Measurements from ENCODE around the gene RSPH3. TPM values are rescaled to one million over a fixed set of nuclear protein-coding genes. Genes with fewer than 3 reads are reported as not detected.
"Not testable (repeated sequence)": the region's sequence is repeated elsewhere in the genome, so short reads cannot be mapped to it uniquely, and the experiment has no call there.

Gene RSPH3
- total and polyA plus RNA-seq, 4 experiments from 2014 or later = 0.66 to 3.7 (median 3.5) TPM

GRCh38 chr6:158991017-158991723 is 8.8 kb downstream of the RSPH3 start:
- ChIA-PET CTCF (ENCODE audit: partially characterized antibody) (interaction anchor here (0.6 kb wide), 1 partner anchor 134 kb away, joined by 3 read pairs; no protein-coding TSS in a partner anchor), POLR2A (ENCODE audit: partially characterized antibody) (no interaction called here)
- Mint-ChIP-seq H3K36me3 (peaks cover 5 to 18% of the 10 kb centered on the region in 2 donors), H3K4me1 (peaks cover 0 to 7% (median 2%) of the 10 kb centered on the region in 4 donors), H3K27me3 (no peaks in the 10 kb centered on the region), H3K9me3 (peaks cover 5 to 23% (median 8%) of the 10 kb centered on the region in 8 donors), H3K4me3 (no peak overlapping the region), H3K27ac (no peak overlapping the region)
- peaks cover 0 to 4% of the 10 kb centered on the region in 2 donors for H3K9me3 ChIP-seq (ENCODE audit: control insufficient read depth in 1 of 2, low read length in 2 of 2)
- no peak overlapping the region for H3K27ac ChIP-seq (ENCODE audit: low read depth, low read length)
- H3K36me3 ChIP-seq (ENCODE audit: insufficient read depth, low read length) = no peaks in the 10 kb centered on the region
- no peak overlapping the region for H3K4me3 ChIP-seq (ENCODE audit: low read length in 2 of 2)
- DNase-seq = no peak
- peaks cover 5% of the 10 kb centered on the region for H3K4me1 ChIP-seq (ENCODE audit: insufficient read depth, low read length)
- H3K27me3 ChIP-seq (ENCODE audit: insufficient read depth, low read length) = no peaks in the 10 kb centered on the region
- intact Hi-C loops (cut with micrococcal nuclease) = no loop called here

GRCh38 chr6:158989711-158990110 is 10.3 kb downstream of the RSPH3 start:
- H3K27me3 Mint-ChIP-seq; H3K27ac ChIP-seq (ENCODE audit: low read depth, low read length); CTCF ChIA-PET (ENCODE audit: partially characterized antibody); intact Hi-C loops (cut with micrococcal nuclease); H3K27me3 ChIP-seq (ENCODE audit: insufficient read depth, low read length); H3K4me1 ChIP-seq (ENCODE audit: insufficient read depth, low read length); H3K9me3 ChIP-seq (ENCODE audit: control insufficient read depth in 1 of 2, low read length in 2 of 2); H3K4me1 Mint-ChIP-seq; POLR2A ChIA-PET (ENCODE audit: partially characterized antibody); DNase-seq; H3K4me3 Mint-ChIP-seq; H3K27ac Mint-ChIP-seq; H3K4me3 ChIP-seq (ENCODE audit: low read length in 2 of 2); H3K36me3 ChIP-seq (ENCODE audit: insufficient read depth, low read length): not testable (repeated sequence)
- Mint-ChIP-seq H3K36me3 (peaks cover 5 to 18% of the 10 kb centered on the region in 2 donors), H3K9me3 (peaks cover 5 to 23% (median 8%) of the 10 kb centered on the region in 8 donors)

- no peak for DNase-seq
- Histone ChIP-seq H3K36me3 (ENCODE audit: insufficient read depth, low read length) (no peaks in the 10 kb centered on the region), H3K4me3 (ENCODE audit: low read length in 2 of 2) (no peak overlapping the region), H3K9me3 (ENCODE audit: control insufficient read depth in 1 of 2, low read length in 2 of 2) (peaks cover 0 to 4% of the 10 kb centered on the region in 2 donors), H3K27me3 (ENCODE audit: insufficient read depth, low read length) (no peaks in the 10 kb centered on the region), H3K27ac (ENCODE audit: low read depth, low read length) (no peak overlapping the region), H3K4me1 (ENCODE audit: insufficient read depth, low read length) (peaks cover 5% of the 10 kb centered on the region)
- CTCF ChIA-PET (ENCODE audit: partially characterized antibody) = no interaction called here
- POLR2A ChIA-PET (ENCODE audit: partially characterized antibody) = no interaction called here
- Mint-ChIP-seq H3K9me3 (peaks cover 5 to 23% (median 8%) of the 10 kb centered on the region in 8 donors), H3K4me3 (no peak overlapping the region), H3K27ac (no peak overlapping the region), H3K27me3 (no peaks in the 10 kb centered on the region), H3K4me1 (peaks cover 0 to 7% (median under 1%) of the 10 kb centered on the region in 4 donors), H3K36me3 (peaks cover 5 to 14% of the 10 kb centered on the region in 2 donors)
- intact Hi-C loops (cut with micrococcal nuclease) = no loop called here
Measured at GRCh38 chr6:158988477-158988876, 11.5 kb downstream of the RSPH3 start.

- Mint-ChIP-seq H3K4me1 (peaks cover 0 to 7% (median under 1%) of the 10 kb centered on the region in 4 donors), H3K27ac (no peak overlapping the region), H3K9me3 (peaks cover 5 to 23% (median 8%) of the 10 kb centered on the region in 8 donors), H3K27me3 (no peaks in the 10 kb centered on the region), H3K36me3 (peaks cover 5 to 12% of the 10 kb centered on the region in 2 donors), H3K4me3 (no peak overlapping the region)
- intact Hi-C loops (cut with micrococcal nuclease) = no loop called here
- ChIA-PET CTCF (ENCODE audit: partially characterized antibody) (no interaction called here), POLR2A (ENCODE audit: partially characterized antibody) (no interaction called here)
- no peaks in the 10 kb centered on the region for H3K36me3 ChIP-seq (ENCODE audit: insufficient read depth, low read length)
- H3K4me1 ChIP-seq (ENCODE audit: insufficient read depth, low read length) = peaks cover 5% of the 10 kb centered on the region
- no peak overlapping the region for H3K4me3 ChIP-seq (ENCODE audit: low read length in 2 of 2)
- H3K9me3 ChIP-seq (ENCODE audit: control insufficient read depth in 1 of 2, low read length in 2 of 2) = peaks cover 0 to 4% of the 10 kb centered on the region in 2 donors
- no peak for DNase-seq
- no peaks in the 10 kb centered on the region for H3K27me3 ChIP-seq (ENCODE audit: insufficient read depth, low read length)
- H3K27ac ChIP-seq (ENCODE audit: low read depth, low read length) = no peak overlapping the region
Measured at GRCh38 chr6:158987657-158988056, 12.3 kb downstream of the RSPH3 start.

- Mint-ChIP-seq H3K4me1 (no peaks in the 10 kb centered on the region), H3K36me3 (peaks cover 4 to 7% of the 10 kb centered on the region in 2 donors), H3K27me3 (no peaks in the 10 kb centered on the region), H3K4me3 (no peak overlapping the region), H3K27ac (no peak overlapping the region), H3K9me3 (no peaks in the 10 kb centered on the region)
- Histone ChIP-seq H3K4me3 (ENCODE audit: low read length in 2 of 2) (no peak overlapping the region), H3K27ac (ENCODE audit: low read depth, low read length) (no peak overlapping the region), H3K9me3 (ENCODE audit: control insufficient read depth in 1 of 2, low read length in 2 of 2) (no peaks in the 10 kb centered on the region), H3K27me3 (ENCODE audit: insufficient read depth, low read length) (no peaks in the 10 kb centered on the region), H3K4me1 (ENCODE audit: insufficient read depth, low read length) (no peaks in the 10 kb centered on the region), H3K36me3 (ENCODE audit: insufficient read depth, low read length) (no peaks in the 10 kb centered on the region)
- no peak for DNase-seq
- ChIA-PET CTCF (ENCODE audit: partially characterized antibody) (interaction anchor here (1.2 to 1.7 kb wide), 3 partner anchors 272 to 289 kb away, joined by 4 to 5 read pairs (median 4); no protein-coding TSS in a partner anchor), POLR2A (ENCODE audit: partially characterized antibody) (no interaction called here)
- intact Hi-C loops (cut with micrococcal nuclease) = no loop called here
Measured at GRCh38 chr6:158978757-158979156, 21.2 kb downstream of the RSPH3 start.

GRCh38 chr6:158977382-158977781 is 22.6 kb downstream of the RSPH3 start:
- no peak overlapping the region for H3K27ac ChIP-seq (ENCODE audit: low read depth, low read length)
- Mint-ChIP-seq H3K36me3 (peaks cover 4 to 7% of the 10 kb centered on the region in 2 donors), H3K4me1 (no peaks in the 10 kb centered on the region), H3K4me3 (no peak overlapping the region), H3K27ac (no peak overlapping the region), H3K27me3 (no peaks in the 10 kb centered on the region), H3K9me3 (no peaks in the 10 kb centered on the region)
- H3K9me3 ChIP-seq (ENCODE audit: control insufficient read depth in 1 of 2, low read length in 2 of 2) = no peaks in the 10 kb centered on the region
- H3K4me3 ChIP-seq (ENCODE audit: low read length in 2 of 2) = no peak overlapping the region
- no peaks in the 10 kb centered on the region for H3K4me1 ChIP-seq (ENCODE audit: insufficient read depth, low read length)
- H3K27me3 ChIP-seq (ENCODE audit: insufficient read depth, low read length) = no peaks in the 10 kb centered on the region
- H3K36me3 ChIP-seq (ENCODE audit: insufficient read depth, low read length) = no peaks in the 10 kb centered on the region
- intact Hi-C loops (cut with micrococcal nuclease) = no loop called here
- DNase-seq = no peak
- ChIA-PET POLR2A (ENCODE audit: partially characterized antibody) (interaction anchor here (0.8 kb wide), 1 partner anchor 9 kb away, joined by 3 read pairs; no protein-coding TSS in a partner anchor), CTCF (ENCODE audit: partially characterized antibody) (interaction anchor here (0.6 to 1.4 kb wide), 4 partner anchors 9 to 274 kb away, joined by 3 to 10 read pairs (median 4); no protein-coding TSS in a partner anchor)

All from CD4-positive, alpha-beta memory T cell (primary cell).